HG02981 (cell line): ENCODE measurements around the gene MRPS18A.
"Not testable (repeated sequence)": the region's sequence is repeated elsewhere in the genome, so short reads cannot be mapped to it uniquely, and the experiment has no call there.

Source experiments
- ATAC-seq: cut with Tn5 transposase; IDR thresholded peaks from one replicate; pipeline ENCODE4 v1.9.1; 2021; ENCODE audit warnings: mild to moderate bottlenecking, moderate library complexity; ENCODE audit not compliant: unreplicated experiment

The MRPS18A gene

DNA sequence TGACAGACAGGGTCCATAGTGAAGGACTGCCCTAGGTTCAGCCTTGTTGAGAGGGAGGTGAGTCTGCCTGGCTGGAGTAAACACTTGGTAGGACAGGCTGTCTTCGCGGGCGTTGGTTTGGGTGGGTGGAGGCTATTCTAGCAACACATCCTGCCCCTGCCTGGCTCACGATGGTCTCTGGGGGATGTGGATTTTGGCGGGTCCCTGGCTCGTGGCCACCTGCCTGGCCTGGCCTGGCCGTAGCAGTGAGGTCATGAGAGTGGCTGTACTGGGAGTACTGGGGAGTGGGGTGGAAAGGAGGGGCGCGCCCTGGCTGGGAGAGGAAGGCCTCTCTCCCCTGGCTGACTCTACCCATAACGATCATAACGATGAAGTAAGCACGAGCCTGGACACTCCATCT lies 30.2 kb upstream of the MRPS18A start:
- no peak for ATAC-seq

DNA sequence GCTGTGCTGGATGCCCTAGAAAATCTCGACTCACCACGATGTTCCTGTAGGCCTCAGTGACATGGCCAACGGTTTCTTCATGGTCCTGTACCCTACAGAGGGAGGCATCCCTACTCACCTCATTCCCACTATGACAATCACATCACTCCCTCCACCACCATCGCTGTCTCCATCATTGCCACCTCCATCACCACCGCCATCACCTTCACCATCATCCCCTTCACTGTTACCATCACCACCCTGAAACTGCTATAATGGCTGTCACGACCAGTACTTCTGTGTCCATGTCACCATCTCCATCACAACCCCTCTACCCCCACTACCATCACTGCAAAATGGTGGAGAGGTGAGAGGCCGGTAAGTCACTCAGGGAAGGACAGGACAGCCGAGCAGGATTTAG lies 29.8 kb upstream of the MRPS18A start:
- ATAC-seq: no peak

DNA sequence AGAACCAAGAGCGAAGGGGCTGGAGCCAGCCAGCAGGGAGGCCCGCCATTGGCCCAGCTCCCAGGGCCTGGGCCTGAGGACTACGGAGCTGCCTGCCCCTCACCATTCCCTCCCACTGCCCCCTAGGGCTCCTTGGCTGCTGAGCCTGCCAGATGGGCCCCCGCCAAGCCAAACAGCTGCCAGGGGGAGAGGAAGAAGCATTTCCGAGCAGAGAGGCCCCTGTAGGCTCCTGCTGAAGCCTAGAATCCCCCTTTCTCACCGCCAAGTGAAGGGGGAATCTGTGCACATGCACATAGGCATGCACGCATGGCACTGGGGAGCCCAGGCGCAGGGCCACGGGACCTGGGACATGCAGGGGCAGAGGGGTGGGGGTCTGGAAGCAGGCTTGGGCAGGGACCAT lies 28.5 kb upstream of the MRPS18A start:
- no peak for ATAC-seq

DNA sequence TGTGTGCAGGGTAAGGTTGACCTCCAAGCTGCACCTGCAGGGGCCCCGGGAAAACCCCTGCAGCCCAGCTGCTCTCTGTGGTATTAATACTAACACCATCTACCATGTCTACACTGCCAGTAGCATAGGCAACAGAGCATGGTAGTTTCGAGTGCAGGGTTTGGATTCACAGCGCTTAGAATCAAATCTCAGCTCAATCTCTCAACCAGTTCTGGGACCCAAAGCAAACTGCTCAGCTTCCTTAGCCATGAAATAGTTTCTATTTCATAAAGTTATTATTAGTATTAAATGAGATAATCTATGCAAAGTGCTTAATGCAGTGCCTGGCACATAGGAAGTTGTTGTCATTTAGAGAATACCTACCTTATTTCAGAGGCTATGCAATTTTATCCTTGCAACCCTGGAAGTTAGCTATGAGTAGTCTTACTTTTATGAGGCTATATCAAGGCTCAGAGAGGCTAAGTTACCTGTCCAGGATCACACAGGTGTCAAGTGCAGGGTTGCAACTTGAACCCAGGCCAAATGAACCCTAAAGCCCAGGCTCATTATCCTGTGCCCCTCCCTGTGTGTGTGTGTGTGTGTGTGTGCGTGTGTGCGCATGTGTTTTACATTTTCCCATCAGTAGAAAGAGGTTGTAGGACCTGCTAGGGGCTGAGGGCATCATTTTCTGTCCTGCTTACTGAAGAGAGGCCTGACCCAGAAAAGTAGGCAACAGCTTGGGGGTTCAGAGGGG lies 27.6 kb upstream of the MRPS18A start:
- ATAC-seq: peak; percentile 71

DNA sequence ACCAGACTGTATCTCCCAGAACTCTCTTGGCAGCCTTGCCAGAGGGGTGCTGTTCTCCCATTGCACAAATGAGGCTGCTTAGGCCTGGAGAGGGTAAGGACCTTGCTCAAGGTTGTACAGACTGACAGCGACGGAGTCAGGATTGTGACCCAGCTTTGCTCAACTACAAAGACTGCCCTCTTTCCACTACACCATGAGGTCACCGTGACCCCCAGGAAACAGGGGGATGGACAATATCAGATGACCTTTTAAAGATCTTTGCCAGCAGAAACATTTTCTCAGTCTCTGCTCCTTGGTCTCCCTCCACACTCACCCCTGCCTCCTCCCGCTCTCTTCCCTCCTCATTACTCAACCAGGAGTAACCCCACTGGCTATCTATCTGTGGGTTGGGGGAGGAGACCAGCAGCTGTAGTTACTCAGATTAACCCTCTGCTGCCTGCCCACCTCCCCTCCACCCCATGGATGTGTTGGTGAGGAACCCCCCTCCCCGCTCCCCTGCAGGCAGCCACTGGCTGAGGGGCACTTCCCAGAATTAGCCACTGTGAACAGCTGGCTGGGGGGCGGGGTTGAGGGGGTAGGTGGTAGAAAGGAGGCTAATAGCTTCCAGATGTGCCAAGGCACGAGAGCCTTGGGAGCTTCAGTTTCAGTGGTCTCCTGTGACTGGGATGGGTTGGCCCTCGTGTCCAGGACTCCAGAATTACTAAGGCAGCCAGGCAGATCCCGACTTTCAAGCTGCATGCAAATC lies 26.9 kb upstream of the MRPS18A start:
- ATAC-seq: no peak

DNA sequence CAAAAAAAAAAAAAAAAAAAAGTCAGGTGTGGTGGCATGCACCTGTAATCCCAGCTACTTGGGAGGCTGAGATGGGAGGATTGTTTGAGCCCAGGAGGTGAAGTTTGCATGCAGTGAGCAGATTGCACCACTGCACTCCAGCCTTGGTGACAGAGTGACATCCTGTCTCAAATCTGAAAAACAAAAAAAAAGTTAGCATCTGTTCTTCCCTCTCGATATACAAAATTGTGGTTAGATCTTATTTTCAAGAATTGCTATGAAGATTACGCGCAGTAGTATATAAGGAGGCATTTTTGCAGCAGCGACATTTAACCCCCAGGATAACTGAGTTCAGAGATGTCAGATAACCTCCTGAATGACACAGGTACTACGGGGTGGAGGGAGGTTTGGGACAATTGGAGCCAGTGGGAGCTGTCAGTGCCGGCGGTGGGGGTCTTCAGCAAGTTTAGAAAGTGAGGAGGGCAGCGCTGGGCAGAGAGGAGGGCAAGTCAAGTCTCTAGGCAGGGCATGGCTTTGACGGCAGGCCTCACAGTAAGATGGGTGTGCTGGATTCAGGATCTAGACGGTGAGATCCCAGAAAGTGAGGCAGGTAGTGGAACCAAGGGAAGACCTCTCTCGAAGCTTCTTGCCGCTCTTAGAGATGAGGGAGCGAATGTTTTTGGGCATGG lies 26.2 kb upstream of the MRPS18A start:
- no peak for ATAC-seq

DNA sequence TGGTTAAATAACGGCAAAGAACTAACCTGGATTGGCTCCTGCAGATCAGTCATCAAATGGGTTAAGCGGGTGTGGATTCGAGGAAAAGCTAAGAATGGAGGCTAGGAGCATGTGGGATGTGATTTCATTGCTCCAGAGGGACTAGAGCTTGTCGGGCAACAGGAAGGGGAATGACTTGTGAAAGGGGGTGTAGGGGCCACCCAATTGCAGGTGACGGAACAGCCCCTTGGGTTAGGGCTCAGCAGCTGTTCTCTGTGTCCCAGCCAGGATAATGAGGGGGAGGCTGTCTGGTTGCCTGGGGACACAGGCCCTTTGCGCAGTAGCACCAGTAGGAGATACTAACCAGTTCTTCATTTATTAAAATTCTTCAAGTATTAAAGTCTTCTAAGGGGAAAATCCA lies 25.0 kb upstream of the MRPS18A start:
- ATAC-seq: no peak

DNA sequence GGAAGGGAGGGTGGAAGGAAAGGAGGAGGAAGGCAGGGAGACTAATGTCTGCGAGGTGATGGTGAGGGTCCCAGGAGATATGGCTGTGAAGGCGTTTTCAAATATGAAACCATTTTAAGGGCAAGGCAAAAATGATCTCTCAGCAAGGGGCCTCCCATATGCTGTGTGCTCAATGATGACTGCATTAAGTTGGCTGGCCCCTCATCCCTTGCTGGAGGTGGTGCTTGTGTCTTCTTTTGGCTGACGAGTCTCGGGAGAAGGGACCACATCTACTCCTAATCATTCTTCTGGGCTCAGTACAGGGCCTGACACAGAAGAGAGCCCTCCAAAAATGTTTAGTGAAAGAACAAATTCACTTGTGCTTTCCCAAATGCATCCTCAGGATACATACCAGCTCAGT lies 23.0 kb upstream of the MRPS18A start:
- no peak for ATAC-seq

DNA sequence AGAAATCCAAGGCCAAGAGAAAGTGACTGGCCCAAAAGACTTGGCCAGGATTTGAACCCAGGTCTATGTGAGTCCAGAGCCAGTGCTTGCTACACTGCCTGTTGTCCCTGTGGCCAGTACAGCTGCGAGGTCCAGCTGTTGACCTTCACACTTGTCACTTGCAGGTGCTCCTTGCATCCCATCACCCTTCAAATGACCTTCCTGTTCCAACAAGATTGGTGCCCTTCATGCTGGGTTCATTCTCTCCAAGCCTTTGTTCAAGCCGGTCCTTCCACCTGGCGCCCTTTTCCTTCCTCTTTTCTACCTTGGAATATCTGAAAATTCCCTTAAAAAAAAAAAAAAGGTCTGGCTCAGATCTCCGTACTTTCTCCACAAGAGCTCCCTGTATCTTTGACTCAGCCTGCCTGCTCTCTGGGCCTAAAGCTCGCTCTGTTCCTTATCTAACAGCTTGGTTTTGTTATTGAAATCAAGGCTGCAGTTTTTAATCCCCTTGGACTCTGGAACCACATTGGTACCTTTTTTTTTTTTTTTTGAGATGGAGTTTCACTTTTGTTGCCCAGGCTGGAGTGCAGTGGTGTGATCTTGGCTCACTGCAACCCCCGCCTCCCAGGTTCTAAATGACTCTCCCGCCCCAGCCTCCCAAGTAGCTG lies 22.2 kb upstream of the MRPS18A start:
- ATAC-seq: no peak

DNA sequence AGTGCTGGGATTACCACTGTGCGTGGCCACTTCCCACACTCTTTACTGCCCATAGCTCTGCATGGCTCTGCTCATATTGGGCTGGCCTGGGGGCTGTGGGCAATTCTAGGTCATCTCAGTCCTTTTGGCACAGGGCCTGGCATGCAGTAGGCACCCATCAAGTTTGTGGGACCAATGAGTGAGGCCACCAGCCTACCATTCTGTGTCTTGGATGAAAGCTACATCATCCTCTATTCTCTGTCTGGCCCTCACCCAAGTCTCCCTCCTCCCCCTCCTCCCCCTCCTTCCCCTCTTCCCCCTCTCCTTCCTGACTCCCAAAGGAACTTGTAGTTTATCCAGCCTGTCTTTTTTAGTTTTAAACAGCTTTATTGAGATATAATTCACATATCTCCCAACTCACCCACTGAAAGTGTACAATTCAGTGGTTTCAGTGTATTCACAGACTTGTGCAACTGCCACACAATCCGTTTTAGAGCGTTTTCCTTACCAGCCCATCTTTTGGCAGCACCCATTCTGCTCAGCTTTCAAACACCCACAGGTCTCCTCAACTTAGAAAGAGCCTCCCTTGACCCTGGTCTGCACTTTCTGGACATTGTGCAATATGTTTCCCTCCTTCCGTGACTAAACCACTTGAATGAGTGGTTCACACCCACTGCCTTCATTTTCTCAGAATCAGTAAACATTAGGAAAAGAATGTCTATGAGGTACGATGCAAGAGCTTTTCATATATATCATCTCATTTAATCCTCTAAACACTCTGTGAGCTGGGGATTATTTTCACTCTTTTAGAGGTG lies 21.5 kb upstream of the MRPS18A start:
- ATAC-seq: no peak

DNA sequence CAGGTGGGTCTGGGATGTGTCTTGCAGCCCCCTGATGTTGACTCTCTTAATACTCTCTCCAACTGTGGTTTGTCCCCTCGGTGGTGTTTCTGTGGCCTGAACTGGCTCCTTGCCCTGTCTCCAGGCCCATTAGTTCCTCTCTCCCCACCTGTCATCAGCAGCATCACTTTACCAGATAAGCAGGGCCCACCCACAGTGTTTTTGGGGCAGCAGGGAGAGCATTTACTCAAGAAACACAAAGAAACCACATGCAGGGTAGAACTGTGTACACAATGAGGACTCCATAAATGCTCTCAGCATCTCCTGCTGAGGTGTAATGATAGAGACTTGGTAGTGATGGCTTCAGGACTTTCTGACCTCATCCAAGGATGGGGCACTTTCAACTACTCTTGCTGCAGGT lies 20.2 kb upstream of the MRPS18A start:
- ATAC-seq: no peak

DNA sequence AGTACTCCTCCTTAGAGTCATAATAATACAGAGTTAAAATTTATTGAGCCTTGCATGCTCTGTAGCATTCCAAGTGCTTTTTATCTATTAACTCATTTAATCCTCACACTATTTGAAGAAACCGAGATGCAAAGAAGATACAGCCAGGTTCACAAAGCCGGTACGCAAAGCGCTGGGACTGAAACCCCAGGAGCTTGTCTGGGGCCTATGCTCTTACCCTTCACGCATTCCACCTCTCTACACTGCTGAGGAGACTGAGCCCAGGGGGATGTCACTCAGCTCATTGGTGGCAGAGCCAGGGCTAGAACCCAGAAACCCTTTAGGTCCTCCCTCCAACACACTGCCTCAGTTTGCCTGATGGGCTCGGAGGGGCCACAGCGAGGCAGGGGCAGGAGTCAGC lies 19.7 kb upstream of the MRPS18A start:
- no peak for ATAC-seq

DNA sequence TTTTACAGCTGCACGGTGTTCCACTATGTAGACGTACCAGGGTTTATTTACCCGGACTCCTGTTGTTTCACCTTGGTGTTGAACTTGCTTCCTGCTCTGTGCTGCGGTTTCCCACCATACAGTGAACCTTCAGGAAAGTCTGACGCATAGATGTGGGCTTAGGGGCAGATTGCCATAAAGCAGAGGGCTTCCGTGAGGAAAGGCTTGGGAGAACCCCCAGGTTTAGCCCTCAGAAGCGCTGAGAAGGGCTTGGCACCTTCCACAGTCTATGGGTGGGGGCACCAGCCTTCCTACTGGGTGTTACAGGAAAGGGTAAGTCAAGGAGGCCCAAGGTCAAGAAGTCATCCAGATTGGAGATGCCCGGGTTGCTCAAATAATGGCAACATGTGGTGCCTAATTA lies 19.2 kb upstream of the MRPS18A start:
- ATAC-seq: no peak

DNA sequence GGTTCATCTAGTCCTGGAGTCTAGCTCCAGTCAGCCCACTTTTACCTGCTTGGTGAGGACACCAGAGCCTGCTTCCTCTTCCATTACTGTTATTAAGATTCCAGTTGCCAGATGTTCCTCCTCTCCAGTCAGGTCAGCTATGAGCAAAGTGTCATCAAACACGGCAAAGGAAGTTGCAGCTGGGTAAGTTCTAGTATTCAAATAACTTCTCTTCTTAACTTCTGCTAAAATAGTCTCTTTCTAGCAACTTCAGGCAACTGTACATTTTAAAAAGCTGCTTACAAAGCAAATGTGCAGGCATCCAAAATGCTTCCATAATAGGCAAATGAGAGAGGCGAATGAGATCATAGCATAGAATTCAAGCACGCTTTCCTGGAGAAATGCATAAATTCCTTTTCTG lies 18.4 kb upstream of the MRPS18A start:
- no peak for ATAC-seq

DNA sequence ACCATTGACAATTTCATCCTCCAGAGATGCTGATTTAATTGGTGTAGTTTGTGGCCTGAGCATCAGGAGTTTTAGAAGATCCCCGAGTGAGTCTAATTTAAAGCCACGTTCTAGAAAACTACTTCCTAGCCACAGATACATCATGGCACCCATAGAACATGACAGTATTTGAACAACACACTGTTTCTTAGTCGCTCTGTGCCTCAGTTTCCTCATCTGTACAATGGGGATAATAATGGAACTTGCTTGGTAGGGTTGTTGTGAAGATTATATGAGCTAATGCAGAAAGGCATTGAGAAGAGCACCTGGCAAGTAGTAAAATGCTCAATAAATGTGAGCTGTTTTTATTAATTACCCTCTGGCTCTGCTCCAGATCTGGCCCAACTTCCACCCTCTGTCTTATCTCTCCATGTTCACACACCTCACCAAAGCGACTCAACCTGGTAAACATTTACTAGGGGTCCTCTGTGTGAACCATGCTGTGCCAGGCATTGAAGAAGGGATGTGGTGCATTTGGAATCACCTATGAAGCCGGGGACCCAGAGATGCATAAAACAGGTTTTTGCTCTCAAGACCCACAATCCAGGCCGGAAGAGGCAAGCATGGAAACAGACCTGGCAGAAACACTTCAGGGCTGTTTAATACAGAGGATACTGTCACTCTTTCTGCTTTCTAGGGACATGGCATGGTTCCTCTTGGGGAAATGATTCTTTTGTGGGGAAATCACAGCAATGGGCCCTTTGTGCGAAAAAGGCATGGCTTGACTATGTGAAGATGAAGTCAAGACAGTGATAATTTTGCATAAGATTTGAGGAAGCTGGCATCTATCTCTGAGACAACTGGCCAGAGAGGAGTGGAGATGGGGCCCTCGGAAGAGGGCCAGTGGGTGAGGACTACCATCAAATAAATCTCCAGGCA lies 16.2 kb upstream of the MRPS18A start:
- ATAC-seq: no peak

DNA sequence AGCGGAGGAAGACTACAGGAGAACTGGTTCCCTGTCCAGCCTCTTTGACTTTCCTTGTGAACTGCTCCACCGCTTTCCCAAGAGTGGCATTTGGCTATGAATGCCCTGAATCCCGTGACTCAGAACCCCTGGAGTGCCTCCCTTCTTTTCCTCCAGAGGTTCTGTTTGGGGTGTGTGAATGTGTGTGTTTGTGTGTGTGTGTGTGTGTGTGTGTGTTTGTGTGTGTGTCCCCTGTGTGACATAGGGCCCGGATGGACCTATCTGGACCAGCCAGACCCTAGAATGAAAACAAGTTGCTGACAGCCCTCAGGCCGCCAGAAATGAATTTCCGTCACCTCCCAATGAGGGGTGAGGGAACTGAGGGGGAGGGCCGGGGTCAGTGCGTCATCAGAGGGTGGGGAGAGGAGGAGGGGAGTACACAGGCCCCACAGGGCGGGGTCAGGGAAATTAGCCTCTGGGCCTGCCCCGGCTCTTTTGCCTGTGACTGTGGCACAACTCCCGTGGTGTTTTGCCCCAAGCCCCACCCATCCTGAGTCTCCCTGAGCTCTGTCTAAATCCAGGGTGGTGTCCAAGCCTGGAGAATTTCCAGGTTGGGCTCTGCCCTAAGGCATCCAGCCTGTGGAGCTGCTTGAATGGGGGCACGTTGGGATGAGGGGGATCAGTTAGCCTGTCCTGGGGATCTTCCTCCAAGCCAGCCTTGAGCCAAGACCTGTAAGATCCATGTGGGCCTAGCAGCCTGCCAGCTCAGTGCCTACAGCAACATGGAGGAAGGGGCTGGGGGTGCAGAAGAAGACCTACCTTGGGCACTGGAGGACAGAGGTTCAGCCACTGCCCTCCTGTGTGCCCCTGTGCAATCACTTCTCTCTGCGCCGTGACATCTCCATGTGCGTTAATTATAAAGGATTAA lies 15.2 kb upstream of the MRPS18A start:
- peak; percentile 55 for ATAC-seq

DNA sequence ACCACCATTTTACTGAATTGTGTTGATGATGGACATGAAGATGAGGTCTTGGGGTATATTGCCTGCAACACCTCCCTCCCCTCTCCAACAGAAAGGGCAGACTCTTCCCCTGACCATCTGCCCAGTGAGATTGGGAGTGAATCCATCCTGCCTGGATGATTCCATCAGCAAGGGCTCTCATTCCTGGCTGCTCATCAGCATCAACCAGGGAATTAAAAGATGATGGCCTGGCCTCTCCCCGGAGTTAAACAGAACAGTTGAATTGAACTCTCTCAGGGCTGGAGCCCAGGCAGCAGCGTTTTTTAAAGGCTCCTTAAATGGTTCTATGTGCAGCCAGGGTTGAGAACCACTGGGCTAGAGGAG lies 14.6 kb upstream of the MRPS18A start:
- no peak for ATAC-seq

DNA sequence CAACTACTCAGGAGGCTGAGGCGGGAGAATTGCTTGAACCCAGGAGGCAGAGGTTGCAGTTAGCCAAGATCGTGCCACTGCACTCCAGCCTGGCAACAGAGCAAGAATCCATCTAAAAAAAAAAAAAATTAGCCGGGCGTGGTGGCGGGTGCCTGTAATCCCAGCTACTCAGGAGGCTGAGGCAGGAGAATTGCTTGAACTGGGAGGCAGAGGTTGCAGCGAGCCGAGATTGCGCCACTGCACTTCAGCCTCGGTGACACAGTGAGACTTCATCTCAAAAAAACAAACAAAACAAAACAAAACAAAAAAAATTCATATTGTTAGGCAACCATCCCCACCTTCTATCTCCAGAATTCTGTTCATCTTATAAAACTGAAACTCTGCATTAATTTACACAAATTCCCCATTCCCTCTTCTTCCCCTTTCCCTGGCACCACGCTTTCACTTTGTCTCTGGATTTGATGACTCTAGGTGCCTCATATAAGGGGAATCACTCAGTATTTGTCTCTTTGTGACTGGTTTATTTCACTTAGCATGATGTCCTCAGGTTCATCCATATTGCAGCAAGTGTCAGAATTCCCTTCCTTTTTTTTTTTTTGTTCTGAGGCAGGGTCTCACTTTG lies 13.5 kb upstream of the MRPS18A start:
- ATAC-seq: not testable (repeated sequence)
